Neural crest cell (in vitro differentiated cells): ENCODE results near the gene SIK3. TPM values are rescaled to one million over a fixed set of nuclear protein-coding genes. Genes with fewer than 3 reads are reported as not detected.

ENCODE experiments used
- DNase-seq: peaks from one replicate; pipeline ENCODE4 v3.0.0; 2021; ENCODE audit warnings: low read depth, mixed read lengths, low spot score
- H3K27ac Mint-ChIP-seq: one replicate; pipeline ENCODE4 v1.8.0; 2021; ENCODE audit warnings: mild to moderate bottlenecking, mixed read lengths; ENCODE audit not compliant: unreplicated experiment
- H3K27me3 Mint-ChIP-seq: 2 replicates; pipeline ENCODE4 v1.8.0; 2021; ENCODE audit warnings: low read depth, mild to moderate bottlenecking, mixed read lengths
- H3K36me3 Mint-ChIP-seq: 2 replicates; pipeline ENCODE4 v1.8.0; 2021; ENCODE audit warnings: low read depth, mild to moderate bottlenecking, mixed read lengths
- H3K4me1 Mint-ChIP-seq: 2 replicates; pipeline ENCODE4 v1.8.0; 2021; ENCODE audit warnings: mixed read lengths
- H3K4me3 Mint-ChIP-seq: one replicate; pipeline ENCODE4 v1.8.0; 2021; ENCODE audit warnings: mild to moderate bottlenecking, mixed read lengths
- H3K9me3 Mint-ChIP-seq: 2 replicates; pipeline ENCODE4 v1.8.0; 2021; ENCODE audit warnings: mixed read lengths
- total RNA-seq: library from RNA; stranded (reverse); gene quantifications from 2 replicates; pipeline ENCODE4 v1.2.1, GENCODE V29; 2021
- TF ChIP-seq, protein P1 (sequence below): fragments of 200-600 bp; sonication (generic); conservative IDR thresholded peaks from 2 replicates; pipeline ENCODE4 v1.5.0; 2021; ENCODE audit warnings: antibody characterized with exemption, mild to moderate bottlenecking

The SIK3 gene
- total RNA-seq, 1 donor from 2014 or later: 39.7 TPM

- H3K9me3 Mint-ChIP-seq: no peaks in the 10 kb centered on the region
- H3K27me3 Mint-ChIP-seq: no peaks in the 10 kb centered on the region
- H3K4me1 Mint-ChIP-seq: no peaks in the 10 kb centered on the region
- H3K36me3 Mint-ChIP-seq: no peaks in the 10 kb centered on the region
- TF ChIP-seq, protein P1, sequence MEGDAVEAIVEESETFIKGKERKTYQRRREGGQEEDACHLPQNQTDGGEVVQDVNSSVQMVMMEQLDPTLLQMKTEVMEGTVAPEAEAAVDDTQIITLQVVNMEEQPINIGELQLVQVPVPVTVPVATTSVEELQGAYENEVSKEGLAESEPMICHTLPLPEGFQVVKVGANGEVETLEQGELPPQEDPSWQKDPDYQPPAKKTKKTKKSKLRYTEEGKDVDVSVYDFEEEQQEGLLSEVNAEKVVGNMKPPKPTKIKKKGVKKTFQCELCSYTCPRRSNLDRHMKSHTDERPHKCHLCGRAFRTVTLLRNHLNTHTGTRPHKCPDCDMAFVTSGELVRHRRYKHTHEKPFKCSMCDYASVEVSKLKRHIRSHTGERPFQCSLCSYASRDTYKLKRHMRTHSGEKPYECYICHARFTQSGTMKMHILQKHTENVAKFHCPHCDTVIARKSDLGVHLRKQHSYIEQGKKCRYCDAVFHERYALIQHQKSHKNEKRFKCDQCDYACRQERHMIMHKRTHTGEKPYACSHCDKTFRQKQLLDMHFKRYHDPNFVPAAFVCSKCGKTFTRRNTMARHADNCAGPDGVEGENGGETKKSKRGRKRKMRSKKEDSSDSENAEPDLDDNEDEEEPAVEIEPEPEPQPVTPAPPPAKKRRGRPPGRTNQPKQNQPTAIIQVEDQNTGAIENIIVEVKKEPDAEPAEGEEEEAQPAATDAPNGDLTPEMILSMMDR: no peak
- no peak for DNase-seq
- H3K4me3 Mint-ChIP-seq: no peak overlapping the region
- no peak overlapping the region for H3K27ac Mint-ChIP-seq
Measured at GRCh38 chr11:116913000-116913399, 185.2 kb downstream of the SIK3 start.

GRCh38 chr11:116911976-116912734, 186.1 kb downstream of the SIK3 start:
- TF ChIP-seq, protein P1: no peak
- no peaks in the 10 kb centered on the region for H3K36me3 Mint-ChIP-seq
- no peak overlapping the region for H3K4me3 Mint-ChIP-seq
- no peaks in the 10 kb centered on the region for H3K4me1 Mint-ChIP-seq
- no peak overlapping the region for H3K27ac Mint-ChIP-seq
- no peaks in the 10 kb centered on the region for H3K27me3 Mint-ChIP-seq
- H3K9me3 Mint-ChIP-seq: no peaks in the 10 kb centered on the region
- no peak for DNase-seq

DNA sequence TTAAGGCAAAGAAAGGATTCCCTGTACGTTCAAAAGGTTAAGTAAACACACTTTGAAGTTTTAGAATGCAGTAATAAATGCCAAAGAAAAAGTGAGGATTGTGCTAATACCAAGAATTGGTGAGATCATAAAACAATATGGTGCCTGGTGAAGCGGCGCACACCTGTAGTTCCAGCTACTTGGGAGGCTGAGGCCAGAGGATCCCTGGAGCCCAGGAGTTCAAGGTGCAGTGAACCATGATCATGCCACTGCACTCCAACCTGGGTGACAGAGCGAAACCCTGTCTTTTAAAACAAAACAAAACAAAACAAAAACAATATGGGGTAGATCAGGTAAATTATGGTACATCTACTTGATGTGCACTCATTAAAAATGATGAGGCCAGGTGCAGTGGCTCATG, 187.4 kb downstream of the SIK3 start:
- no peaks in the 10 kb centered on the region for H3K36me3 Mint-ChIP-seq
- H3K4me1 Mint-ChIP-seq: no peaks in the 10 kb centered on the region
- H3K27ac Mint-ChIP-seq: no peak overlapping the region
- H3K4me3 Mint-ChIP-seq: no peak overlapping the region
- TF ChIP-seq, protein P1: no peak
- no peaks in the 10 kb centered on the region for H3K27me3 Mint-ChIP-seq
- DNase-seq: no peak
- H3K9me3 Mint-ChIP-seq: no peaks in the 10 kb centered on the region

DNA sequence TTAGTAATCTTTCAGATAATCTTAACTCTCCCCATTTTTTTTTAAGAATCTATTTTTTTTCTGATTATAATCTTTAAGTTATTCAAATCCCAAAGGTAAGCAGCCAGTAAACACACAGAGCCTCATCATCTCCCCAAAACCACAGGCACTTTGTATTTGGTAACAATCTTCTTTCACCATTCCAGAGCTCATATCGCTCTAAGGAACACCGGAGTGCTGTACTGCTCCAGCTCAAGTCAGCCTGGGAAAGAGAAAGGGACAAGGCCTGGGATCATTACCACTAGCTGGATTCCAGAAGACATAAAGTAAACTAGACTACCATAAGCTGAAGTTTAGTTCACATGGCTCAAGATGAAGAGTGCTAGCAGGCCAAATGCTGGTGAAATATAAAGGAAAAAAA, 187.8 kb downstream of the SIK3 start:
- no peaks in the 10 kb centered on the region for H3K9me3 Mint-ChIP-seq
- no peaks in the 10 kb centered on the region for H3K36me3 Mint-ChIP-seq
- H3K27ac Mint-ChIP-seq: no peak overlapping the region
- H3K4me1 Mint-ChIP-seq: no peaks in the 10 kb centered on the region
- H3K4me3 Mint-ChIP-seq: no peak overlapping the region
- TF ChIP-seq, protein P1: no peak
- no peaks in the 10 kb centered on the region for H3K27me3 Mint-ChIP-seq
- DNase-seq: no peak

- Mint-ChIP-seq H3K27ac (no peak overlapping the region), H3K4me3 (no peak overlapping the region), H3K4me1 (no peaks in the 10 kb centered on the region), H3K9me3 (no peaks in the 10 kb centered on the region), H3K27me3 (no peaks in the 10 kb centered on the region), H3K36me3 (no peaks in the 10 kb centered on the region)
- DNase-seq: no peak
- TF ChIP-seq, protein P1: no peak
Measured at GRCh38 chr11:116909245-116909644, 189.0 kb downstream of the SIK3 start.
